HepG2 (cell line): ENCODE data around the gene MIX23. TPM values are rescaled to one million over a fixed set of nuclear protein-coding genes. Genes with fewer than 3 reads are reported as not detected.
A peak's percentile ranks its signal among the peaks of the same experiment; 100 is the strongest.

ENCODE experiments used
- CBFB ChIP-seq: sonication (generic); formaldehyde crosslinking; IDR thresholded peaks from 2 replicates; pipeline ENCODE4 v1.4.0; 2020; ENCODE audit warnings: missing genetic modification reagents
- CBX2 ChIP-seq, 2 experiments: fragments of 200-600 bp in 1 of 2; sonication (generic); formaldehyde crosslinking in 1 of 2; IDR thresholded peaks; 2 replicates each; pipeline versions ENCODE4 v1.7.0 to v1.8.1; 2018 to 2022; ENCODE audit warnings: low read depth in 2 of 2, low read length in 1 of 2, mild to moderate bottlenecking in 1 of 2, missing genetic modification reagents in 1 of 2
- CSRNP1 ChIP-seq: sonication (generic); formaldehyde crosslinking; IDR thresholded peaks from 2 replicates; pipeline ENCODE4 v1.8.1; 2023; ENCODE audit warnings: mild to moderate bottlenecking, missing genetic modification reagents
- FOXP4 ChIP-seq: sonication (generic); formaldehyde crosslinking; IDR thresholded peaks from 2 replicates; pipeline ENCODE4 v1.4.0; 2020; ENCODE audit warnings: missing genetic modification reagents
- MTF1 ChIP-seq: sonication (generic); formaldehyde crosslinking; IDR thresholded peaks from 2 replicates; pipeline ENCODE4 v1.5.0; 2020; ENCODE audit warnings: missing genetic modification reagents
- NKX3-1 ChIP-seq: sonication (generic); formaldehyde crosslinking; IDR thresholded peaks from 2 replicates; pipeline ENCODE4 v1.5.0; 2020; ENCODE audit warnings: missing genetic modification reagents
- PTBP1 ChIP-seq: fragments of 200-400 bp; formaldehyde crosslinking; IDR thresholded peaks from 2 replicates; pipeline ENCODE4 v1.6.1; 2018; ENCODE audit warnings: low read length, low read depth; ENCODE audit not compliant: poor library complexity, severe bottlenecking
- RCOR2 ChIP-seq: IDR thresholded peaks from 2 replicates; pipeline ENCODE4 v1.6.1; 2016; ENCODE audit warnings: missing biosample characterization, missing genetic modification reagents
- SKI ChIP-seq: fragments of 450-650 bp; IDR thresholded peaks from one replicate; pipeline ENCODE4 v1.6.1; 2018; ENCODE audit warnings: mild to moderate bottlenecking; ENCODE audit not compliant: partially characterized antibody
- SNAPC2 ChIP-seq: sonication (generic); formaldehyde crosslinking; IDR thresholded peaks from 2 replicates; pipeline ENCODE4 v1.8.1; 2022; ENCODE audit warnings: mild to moderate bottlenecking, missing genetic modification reagents
- ZBTB3 ChIP-seq: sonication (generic); formaldehyde crosslinking; IDR thresholded peaks from 2 replicates; pipeline ENCODE4 v1.4.0; 2020; ENCODE audit warnings: low read depth, mild to moderate bottlenecking, moderate library complexity, missing genetic modification reagents, borderline replicate concordance
- ZC3H13 ChIP-seq: sonication (generic); formaldehyde crosslinking; IDR thresholded peaks from 2 replicates; pipeline ENCODE4 v1.8.1; 2023; ENCODE audit warnings: mild to moderate bottlenecking, missing genetic modification reagents, moderate library complexity
- ZKSCAN8 ChIP-seq: IDR thresholded peaks from 2 replicates; pipeline ENCODE4 v1.6.1; 2016; ENCODE audit warnings: borderline replicate concordance, missing genetic modification reagents, missing compliant biosample characterization
- ZNF143 ChIP-seq: sonication (generic); formaldehyde crosslinking; IDR thresholded peaks from 2 replicates; pipeline ENCODE4 v1.4.0; 2020; ENCODE audit warnings: missing genetic modification reagents
- ZNF18 ChIP-seq: sonication (generic); formaldehyde crosslinking; IDR thresholded peaks from 2 replicates; pipeline ENCODE4 v1.8.0; 2022; ENCODE audit warnings: mild to moderate bottlenecking, missing genetic modification reagents; ENCODE audit not compliant: insufficient replicate concordance
- ZNF280D ChIP-seq: sonication (generic); formaldehyde crosslinking; IDR thresholded peaks from 2 replicates; pipeline ENCODE4 v1.5.1; 2020; ENCODE audit warnings: mild to moderate bottlenecking, missing genetic modification reagents
- ZNF3 ChIP-seq: IDR thresholded peaks from 2 replicates; pipeline ENCODE4 v1.7.0; 2017; ENCODE audit warnings: inconsistent platforms
- ZNF30 ChIP-seq: sonication (generic); formaldehyde crosslinking; IDR thresholded peaks from 2 replicates; pipeline ENCODE4 v1.5.0; 2020; ENCODE audit warnings: mild to moderate bottlenecking, missing genetic modification reagents
- ZNF598 ChIP-seq: sonication (generic); formaldehyde crosslinking; IDR thresholded peaks from 2 replicates; pipeline ENCODE4 v1.5.1; 2020; ENCODE audit warnings: mild to moderate bottlenecking, missing genetic modification reagents, borderline replicate concordance
- ZNF879 ChIP-seq: sonication (generic); formaldehyde crosslinking; IDR thresholded peaks from 2 replicates; pipeline ENCODE4 v1.8.1; 2023; ENCODE audit warnings: missing genetic modification reagents
- polyA plus RNA-seq, 8 experiments: library from polyadenylated mRNA; depleted of rRNA in 3 of 8; stranded (reverse) in 7 of 8; unstranded in 1 of 8; fragments of >200 nt; fragmentation: Illumina TruSeq in 4 of 8; extraction: Trizol in 4 of 8; gene quantifications; 2 replicates each; pipeline versions ENCODE4 v1.2.1 to v1.2.3, GENCODE V29; 2011 to 2016; ENCODE audit warnings: low read depth in 4 of 8, missing spikeins in 1 of 8, mixed read lengths in 1 of 8; ENCODE audit not compliant: insufficient read depth in 1 of 8
- total RNA-seq, 5 experiments: library from RNA; depleted of rRNA; stranded (reverse); fragments of >200 nt; fragmentation: Illumina TruSeq; extraction: Trizol; gene quantifications; 2 replicates each; pipeline ENCODE4 v1.2.3, GENCODE V29; 2016; ENCODE audit warnings: low read depth in 1 of 5

Gene MIX23
- total and polyA plus RNA-seq, 2 of the 13 experiments (the other 11 are each of a cell fraction or from before 2014, with no cell fraction given) = 20.0 to 152 TPM

- TF ChIP-seq FOXP4 (CRISPR knock-in tag) = no peak; the same call in 1 of the 2 replicates
- no peak for TF ChIP-seq ZNF3 (CRISPR knock-in tag)
- peak; percentile 99 for TF ChIP-seq ZNF18 (CRISPR knock-in tag)
- TF ChIP-seq ZNF598 (CRISPR knock-in tag) = no peak
- TF ChIP-seq ZKSCAN8 (CRISPR knock-in tag) = no peak
- 0 out of 2 replicates have a peak, but pooled peaks have one; percentile 53 for TF ChIP-seq MTF1 (CRISPR knock-in tag)
- TF ChIP-seq CSRNP1 (CRISPR knock-in tag) = peak; percentile 40; the same call in 1 of the 2 replicates
- no peak for TF ChIP-seq CBFB (CRISPR knock-in tag)
- 0 out of 2 replicates have a peak, but pooled peaks have one; percentile 41 for TF ChIP-seq ZC3H13
- TF ChIP-seq ZBTB3 (CRISPR knock-in tag) = 0 out of 2 replicates have a peak, but pooled peaks have one; percentile 62
- peak; percentile 68; the same call in 1 of the 2 replicates for TF ChIP-seq NKX3-1 (CRISPR knock-in tag)
- no peak; the same call in 1 of the 2 replicates for TF ChIP-seq ZNF143 (CRISPR knock-in tag)
- no peak for TF ChIP-seq SKI
- peak; percentile 29; the same call in 1 of the 2 replicates for TF ChIP-seq ZNF879 (CRISPR knock-in tag)
- no peak for TF ChIP-seq ZNF30 (CRISPR knock-in tag)
- no peak for TF ChIP-seq CBX2 (IDR thresholded peaks at IDR 0.05; ENCODE audit: low read depth, low read length)
- TF ChIP-seq CBX2 (CRISPR knock-in tag; IDR thresholded peaks at IDR 0.05; ENCODE audit: low read depth) = no peak
- peak; percentile 45; the same call in 1 of the 2 replicates for TF ChIP-seq RCOR2 (CRISPR knock-in tag)
- TF ChIP-seq SNAPC2 (CRISPR knock-in tag) = peak; percentile 70; the same call in 1 of the 2 replicates
- TF ChIP-seq ZNF280D = 0 out of 2 replicates have a peak, but pooled peaks have one; percentile 26
- no peak for TF ChIP-seq PTBP1
These were observed at the start of gene MIX23 (continued) for GRCh38 chr3:122382888-122383666.
